CD4-positive, alpha-beta T cell treated with Interleukin-6 at 100 ng/mL for 8 hours (primary cell): Measurements from ENCODE around the gene PARD6B.
A peak's percentile ranks its signal among the peaks of the same experiment; 100 is the strongest.
"Not testable (repeated sequence)": the region's sequence is repeated elsewhere in the genome, so short reads cannot be mapped to it uniquely, and the experiment has no call there.

ENCODE experiments used
- DNase-seq: peaks from one replicate; pipeline ENCODE4 v3.0.0-alpha.2; 2020; ENCODE audit warnings: mixed read lengths, low spot score

The PARD6B gene

DNA sequence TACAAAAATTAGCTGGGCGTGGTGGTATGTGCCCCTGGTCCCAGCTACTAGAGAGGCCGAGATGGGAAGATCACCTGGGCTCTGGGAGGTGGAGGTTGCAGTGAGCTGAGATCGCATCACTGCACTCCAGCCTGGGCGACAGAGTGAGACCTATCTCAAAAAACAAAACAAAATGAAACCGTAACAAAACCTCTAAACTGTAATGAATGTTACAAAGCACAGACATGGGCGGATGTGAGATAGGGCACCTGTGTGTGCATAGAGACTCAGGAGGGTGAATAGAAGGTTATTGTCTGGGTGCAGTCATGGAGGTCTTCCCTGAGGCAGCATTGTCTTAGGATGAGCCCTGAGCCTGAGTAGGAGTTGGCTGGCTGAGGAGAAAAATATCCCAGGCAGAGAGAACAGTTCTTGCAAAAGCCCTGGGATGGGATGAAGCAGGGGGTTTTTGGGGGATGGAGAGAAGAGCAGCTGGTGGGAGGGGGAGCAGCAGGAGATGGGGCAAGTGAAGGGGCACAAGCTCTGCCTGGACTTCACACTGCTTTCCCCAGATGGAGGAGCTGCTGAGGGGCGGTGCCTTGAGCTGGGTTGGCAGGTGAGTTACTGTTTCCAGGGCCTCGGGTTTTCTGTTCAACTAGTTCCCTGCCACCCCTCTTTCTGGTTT, 68.6 kb downstream of the PARD6B start:
- DNase-seq: no peak

DNA sequence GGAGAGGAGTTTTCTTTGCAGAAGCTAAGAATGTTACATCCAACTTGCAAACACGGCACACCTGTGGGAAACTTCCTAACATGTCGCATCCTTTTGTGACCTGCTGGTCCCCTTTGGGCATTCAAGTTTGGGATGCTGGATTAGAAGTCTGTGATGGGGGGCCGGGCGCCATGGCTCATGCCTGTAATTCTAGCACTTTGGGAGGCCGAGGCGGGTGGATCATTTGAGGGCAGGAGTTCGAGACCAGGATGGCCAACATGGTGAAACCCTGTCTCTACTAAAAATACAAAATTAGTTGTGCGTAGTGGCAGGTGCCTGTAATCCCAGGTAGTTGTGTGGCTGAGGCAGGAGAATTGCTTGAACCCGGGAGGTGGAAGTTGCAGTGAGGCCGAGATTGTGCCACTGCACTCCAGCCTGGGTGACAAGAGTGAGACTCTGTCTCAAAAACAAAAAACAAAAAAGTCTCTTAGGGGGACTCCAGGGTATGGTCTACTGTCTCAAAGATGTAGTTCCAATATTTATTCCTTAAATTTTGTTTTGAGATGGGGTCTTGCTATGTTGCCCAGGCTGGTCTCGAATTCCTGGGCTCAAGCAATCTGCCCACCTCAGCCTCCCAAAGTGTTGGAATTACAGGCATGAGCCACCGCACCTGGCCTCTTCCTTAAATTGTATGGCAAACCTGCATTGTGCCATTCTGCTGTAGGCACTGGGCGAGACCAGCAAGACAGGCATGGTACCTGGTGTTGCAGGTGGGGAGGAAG, 69.8 kb downstream of the PARD6B start:
- not testable (repeated sequence) for DNase-seq

DNA sequence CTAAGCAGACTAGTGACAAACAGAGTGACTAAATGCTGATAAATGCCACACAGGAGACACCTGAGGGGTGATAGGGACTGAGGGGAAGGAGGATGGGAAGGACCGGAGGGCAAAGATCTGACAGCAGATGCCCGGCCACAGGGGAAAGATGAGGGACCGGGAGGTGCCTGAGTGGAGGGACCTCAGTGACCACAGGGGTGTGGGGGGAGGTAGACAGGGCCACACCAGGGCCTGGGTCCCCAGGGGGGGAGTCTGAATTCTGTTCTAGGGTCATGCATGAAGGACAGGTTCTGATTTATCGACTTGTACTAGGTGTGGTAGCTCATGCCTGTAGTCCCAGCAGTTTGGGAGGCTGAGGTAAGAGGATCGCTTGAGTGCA, 70.4 kb downstream of the PARD6B start:
- no peak for DNase-seq

DNA sequence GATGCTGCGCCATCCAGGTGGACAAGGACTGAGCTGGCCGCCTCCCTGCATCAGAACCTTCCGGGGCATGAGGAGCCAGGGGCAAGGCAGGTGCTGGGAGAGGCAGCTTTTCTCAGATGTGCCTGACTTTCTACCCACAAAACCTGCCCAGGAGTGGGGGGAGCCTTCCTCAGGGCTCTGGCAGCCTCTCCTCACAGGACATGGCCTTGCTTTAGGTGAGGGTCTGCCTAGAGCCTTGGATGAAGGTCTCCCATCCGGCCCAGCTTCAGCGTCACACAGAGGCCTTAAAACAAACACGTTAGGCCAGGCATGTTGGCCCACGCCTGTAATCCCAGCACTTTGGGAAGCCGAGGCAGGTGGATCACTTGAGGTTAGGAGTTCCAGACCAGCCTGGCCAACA, 70.9 kb downstream of the PARD6B start:
- DNase-seq: no peak

DNA sequence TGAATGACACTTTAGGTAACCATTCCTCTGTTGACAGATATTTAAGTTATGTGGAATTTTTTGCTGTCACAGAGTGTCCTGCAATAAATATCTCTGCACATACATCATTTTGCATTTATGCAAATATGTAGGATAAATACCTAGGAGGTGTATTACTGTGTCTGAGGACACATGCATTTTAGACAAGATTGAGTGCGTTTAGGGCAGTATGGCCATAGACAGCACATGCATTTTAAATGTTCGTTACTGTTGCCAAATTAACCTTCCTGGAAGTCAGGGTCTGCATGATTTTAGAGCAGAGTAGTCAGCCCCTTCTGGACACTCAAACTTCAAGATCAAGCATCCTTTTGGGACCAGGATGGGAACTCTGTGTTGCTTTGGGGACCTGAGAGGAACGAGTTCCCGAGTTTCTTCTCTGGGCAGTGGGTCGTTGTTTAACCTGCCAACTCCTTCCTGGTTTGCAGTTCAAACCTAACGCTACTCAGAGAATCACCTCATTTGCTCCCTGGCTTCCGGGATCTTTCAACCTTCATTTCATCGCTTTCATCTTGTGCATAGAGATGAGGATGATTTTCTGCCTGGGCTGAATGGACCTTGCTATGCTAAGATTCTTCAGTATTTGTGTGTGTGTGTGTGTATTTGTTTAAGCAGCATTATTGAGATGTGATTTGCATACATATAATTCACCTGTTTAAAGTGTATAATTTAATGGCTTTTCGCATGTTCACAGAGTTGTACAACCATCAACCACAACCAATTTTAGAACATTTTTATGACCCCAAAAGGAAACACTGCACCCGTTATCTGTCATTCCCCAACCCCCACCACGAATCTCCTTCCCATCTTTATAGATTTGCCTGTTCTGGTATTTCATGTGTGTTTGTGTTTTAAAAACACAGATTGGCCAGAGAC, 73.3 kb downstream of the PARD6B start:
- peak; percentile 42 for DNase-seq

DNA sequence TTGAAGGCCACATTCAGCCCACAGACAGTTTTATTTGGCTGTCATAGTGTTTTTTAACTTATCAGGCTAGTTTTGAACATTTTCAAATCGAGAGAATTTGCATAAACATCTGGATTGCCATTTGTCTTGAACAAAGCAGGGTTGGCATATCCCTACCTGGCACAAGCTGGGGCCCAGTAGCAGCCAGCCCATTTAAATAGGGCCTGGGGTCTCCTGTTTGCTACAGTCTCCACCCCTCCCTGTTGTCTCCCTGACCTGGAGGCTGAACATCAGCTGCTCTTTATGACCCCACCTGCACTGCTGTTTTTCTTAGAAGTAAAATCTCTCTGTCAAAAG, 73.9 kb downstream of the PARD6B start:
- no peak for DNase-seq

DNA sequence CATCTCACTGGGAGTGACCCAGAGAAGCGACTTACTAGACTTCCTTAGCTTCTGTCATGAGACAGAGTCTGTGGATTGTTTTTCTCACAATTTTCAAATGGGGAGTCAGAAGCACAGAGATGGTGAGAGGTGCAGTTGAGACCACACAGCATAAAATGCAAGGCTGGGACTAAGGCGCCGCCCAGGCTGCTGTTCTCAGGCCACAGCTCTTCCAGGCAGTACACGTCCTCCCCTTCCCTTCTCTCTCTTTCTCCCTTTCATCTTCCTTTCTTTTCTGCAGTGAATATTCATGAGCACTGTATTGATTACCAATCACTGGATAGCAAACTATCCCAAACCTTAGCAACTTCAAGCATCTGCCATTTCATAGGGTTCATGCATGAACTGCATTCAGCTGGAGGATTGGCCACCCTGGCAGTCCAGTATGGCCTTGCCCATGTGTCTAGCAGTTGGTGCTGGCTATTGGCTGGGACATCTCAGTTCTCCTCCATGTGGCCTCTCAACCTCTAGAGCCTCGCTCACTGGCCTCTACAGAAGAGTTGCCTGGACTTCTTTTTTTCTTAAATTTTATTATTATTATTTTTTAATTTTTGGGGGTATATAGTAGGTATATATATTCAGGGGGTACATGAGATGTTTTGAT, 74.9 kb downstream of the PARD6B start:
- no peak for DNase-seq
